HG02840 (cell line): ENCODE measurements around the gene SEMA3E.
"Not testable (repeated sequence)": the region's sequence is repeated elsewhere in the genome, so short reads cannot be mapped to it uniquely, and the experiment has no call there.

Experiments used
- ATAC-seq: cut with Tn5 transposase; IDR thresholded peaks from one replicate; pipeline ENCODE4 v1.9.1; 2021; ENCODE audit warnings: mild to moderate bottlenecking, moderate library complexity, moderate number of reproducible peaks; ENCODE audit not compliant: unreplicated experiment, low FRiP score

SEMA3E gene

DNA sequence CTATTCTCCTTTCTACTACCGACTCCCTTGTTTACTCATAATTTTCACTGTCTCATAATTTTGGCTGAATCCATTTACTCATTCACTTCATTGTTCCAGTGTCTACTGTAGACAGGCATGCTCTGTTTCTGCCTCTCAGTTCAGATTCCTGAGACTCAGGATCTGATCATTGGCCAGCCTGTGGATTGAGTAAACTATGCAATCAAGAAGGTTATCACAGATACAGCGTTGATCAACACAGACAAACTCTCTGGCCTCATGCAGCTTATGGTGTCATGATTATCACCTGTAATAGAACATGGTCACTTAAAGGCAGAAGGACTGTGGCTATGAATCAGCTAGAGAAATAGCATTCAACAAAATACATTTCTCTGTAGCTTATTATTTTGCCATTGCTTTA lies 86.0 kb downstream of the SEMA3E start:
- no peak for ATAC-seq

DNA sequence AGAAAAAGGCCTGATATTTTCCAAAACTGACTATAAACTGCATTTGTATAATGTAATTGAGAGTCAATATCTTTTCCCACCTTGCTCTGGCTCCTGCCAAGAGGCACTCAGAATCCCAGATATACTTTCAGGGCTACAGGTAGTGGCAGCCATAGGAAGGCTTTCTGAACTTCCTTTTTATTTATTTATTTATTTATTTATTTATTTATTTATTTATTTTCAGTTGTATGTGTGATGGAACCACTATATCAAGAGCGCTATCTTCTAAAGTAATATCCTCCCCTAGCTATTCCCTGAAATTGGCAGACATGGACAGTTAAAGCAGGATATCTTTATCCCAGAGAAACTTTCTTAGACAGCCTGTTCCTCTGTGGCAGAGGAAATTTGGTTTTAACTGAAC lies 86.7 kb downstream of the SEMA3E start:
- no peak for ATAC-seq

DNA sequence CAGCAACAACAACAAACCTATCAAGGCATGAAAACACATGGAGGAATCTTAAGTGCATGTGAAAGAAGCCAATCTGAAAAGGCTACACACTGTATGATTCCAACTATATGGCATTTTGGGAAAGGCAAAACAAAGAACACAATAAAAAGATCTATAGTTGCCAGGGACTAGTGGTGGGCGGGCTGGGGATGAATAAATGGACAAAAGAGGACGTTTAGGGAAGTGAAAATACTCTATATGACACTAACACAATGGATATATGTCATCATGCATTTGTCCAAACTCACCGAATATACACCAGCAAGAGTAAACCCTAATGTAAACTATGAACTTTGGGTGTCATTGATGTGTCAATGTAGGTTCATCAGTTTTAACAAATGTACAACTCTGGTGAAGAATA lies 89.1 kb downstream of the SEMA3E start:
- ATAC-seq: no peak

DNA sequence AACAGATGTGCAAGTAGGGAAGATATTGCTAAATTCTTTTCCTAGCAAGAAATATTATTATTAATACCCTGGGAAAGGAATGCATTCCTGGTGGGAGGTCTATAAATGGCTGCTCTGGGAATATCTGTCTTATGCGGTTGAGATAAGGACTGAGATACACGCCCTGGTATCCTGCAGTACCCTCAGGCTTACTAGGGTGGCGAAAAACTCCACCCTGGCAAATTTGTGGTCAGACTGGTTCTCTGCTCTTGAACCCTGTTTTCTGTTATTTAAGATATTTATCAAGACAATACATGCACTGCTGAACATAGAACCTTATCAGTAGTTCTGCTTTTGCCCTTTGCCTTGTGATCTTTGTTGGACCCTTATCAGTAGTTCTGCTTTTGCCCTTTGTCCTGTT lies 96.4 kb downstream of the SEMA3E start:
- not testable (repeated sequence) for ATAC-seq

DNA sequence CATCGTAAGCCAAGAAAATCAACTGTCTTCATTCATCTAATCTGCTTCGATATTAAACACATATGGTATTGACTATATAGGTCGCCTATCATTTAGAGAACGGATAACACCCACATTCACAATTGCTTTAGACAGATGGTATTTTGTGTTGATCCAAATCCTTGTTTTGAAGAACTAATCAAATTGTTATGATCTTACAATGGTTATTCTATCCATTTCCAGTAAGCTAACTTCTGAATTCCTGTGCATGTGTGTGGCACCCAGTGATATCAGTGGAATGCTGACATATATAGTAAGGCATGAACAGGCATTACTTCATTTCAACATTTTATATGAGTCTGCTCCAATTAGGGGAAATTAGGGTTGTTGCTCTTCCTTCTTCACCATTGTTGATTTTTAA lies 98.8 kb downstream of the SEMA3E start:
- ATAC-seq: no peak

DNA sequence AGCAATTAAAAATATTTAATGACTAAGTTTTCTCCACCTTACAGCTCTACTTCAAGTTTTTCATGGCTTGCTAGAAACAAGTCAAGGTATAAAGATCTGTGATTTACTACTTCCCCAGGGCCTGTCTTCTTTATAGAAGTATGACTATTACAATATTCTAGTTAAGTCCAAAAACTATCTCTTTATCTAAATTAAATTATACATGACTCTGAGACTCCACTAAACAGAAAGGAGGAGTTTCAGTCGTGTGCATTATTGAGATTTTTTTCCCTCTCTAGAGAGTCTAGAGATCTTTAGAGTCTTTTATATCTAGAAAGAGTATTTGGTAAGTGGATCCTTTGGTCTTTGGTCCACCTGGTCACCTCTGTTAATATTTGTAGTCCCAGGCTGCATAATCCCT lies 100.7 kb downstream of the SEMA3E start:
- ATAC-seq: no peak

GRCh38 chr7:83547526-83547925 lies 101.4 kb downstream of the SEMA3E start:
- peak; percentile 86 for ATAC-seq

GRCh38 chr7:83546586-83546985 lies 102.4 kb downstream of the SEMA3E start:
- ATAC-seq: no peak

- ATAC-seq: no peak
Observed at GRCh38 chr7:83541187-83541960, 107.6 kb downstream of the SEMA3E start.

DNA sequence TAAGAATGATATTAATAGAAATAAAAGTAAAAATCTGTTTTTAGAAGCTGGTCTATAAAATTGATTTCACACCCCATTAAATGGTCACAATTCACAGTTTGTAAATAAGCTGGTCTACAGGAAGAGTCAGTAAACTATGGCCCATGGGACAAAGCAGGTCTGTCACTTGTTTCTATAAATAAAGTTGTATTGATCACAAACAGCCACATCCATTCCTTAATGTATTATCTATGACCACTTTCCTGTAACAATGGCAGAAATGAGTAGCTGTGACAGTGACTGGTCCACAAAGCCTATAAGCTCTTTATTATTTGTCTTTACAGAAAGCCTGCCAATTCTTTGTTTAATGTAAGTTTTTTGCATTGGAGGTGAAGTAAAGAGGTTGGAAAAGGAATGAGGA lies 114.5 kb downstream of the SEMA3E start:
- no peak for ATAC-seq

DNA sequence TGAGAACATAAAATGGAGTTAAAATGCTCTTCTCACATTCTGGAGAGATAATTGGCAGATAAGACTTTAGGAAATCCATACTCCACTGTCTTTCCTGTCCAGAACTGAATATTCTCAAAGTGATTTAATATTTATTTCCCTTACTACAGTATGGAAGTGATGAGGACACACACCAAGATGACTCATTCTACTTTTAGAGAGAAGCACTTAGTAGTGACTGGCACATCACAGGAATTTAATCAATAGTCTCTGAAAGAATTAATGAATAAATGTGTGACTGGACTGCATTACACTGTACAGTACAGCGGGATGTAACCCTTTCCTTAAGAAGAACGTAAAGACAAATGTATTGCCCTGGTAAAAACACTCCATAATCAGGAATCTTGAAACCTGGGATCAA lies 116.7 kb downstream of the SEMA3E start:
- ATAC-seq: no peak

GRCh38 chr7:83531766-83532165 lies 117.2 kb downstream of the SEMA3E start:
- ATAC-seq: no peak

GRCh38 chr7:83528925-83529423 lies 120.0 kb downstream of the SEMA3E start:
- ATAC-seq: no peak

GRCh38 chr7:83524277-83525075 lies 124.5 kb downstream of the SEMA3E start:
- no peak for ATAC-seq

- ATAC-seq: no peak
Observed at GRCh38 chr7:83520726-83521125, 128.2 kb downstream of the SEMA3E start.

GRCh38 chr7:83519240-83519639 lies 129.7 kb downstream of the SEMA3E start:
- ATAC-seq: no peak

GRCh38 chr7:83517035-83517700 lies 131.8 kb downstream of the SEMA3E start:
- no peak for ATAC-seq

- ATAC-seq: no peak
Observed at GRCh38 chr7:83514977-83515376, 134.0 kb downstream of the SEMA3E start.

GRCh38 chr7:83509255-83510021 lies 139.5 kb downstream of the SEMA3E start:
- ATAC-seq: no peak

DNA sequence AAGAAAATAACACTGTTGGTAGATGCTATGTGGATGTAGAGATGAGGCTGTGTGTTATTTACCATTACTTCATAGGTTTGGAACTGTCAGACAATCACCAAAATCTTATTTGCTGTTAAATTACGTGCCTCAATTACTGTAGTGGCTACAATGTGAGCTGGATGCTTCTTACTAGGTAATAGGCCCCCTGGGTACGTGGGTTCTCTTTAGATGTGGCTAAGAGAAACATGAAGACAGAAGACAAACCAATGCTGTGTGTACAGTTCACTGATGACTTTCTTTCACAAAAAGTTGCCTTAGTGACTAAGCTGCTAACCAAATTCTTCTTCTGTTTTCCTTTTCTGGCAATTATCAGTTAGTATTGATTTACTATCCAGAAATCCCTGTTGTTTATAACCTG lies 144.6 kb downstream of the SEMA3E start:
- ATAC-seq: no peak
